DND-41 (cell line): Measurements from ENCODE around the gene LAG3.

Experiments
- CTCF ChIP-seq: IDR thresholded peaks from 2 replicates; pipeline ENCODE4 v1.5.1; 2012; ENCODE audit warnings: borderline replicate concordance, low read length, moderate library complexity, mild to moderate bottlenecking; ENCODE audit not compliant: poor library complexity, severe bottlenecking; ENCODE audit errors: extremely low read depth
- EZH2 ChIP-seq: IDR thresholded peaks from 3 replicates; pipeline ENCODE4 v1.6.1; 2012; ENCODE audit warnings: borderline replicate concordance, low read depth, mild to moderate bottlenecking, moderate library complexity, low read length, inconsistent platforms; ENCODE audit not compliant: severe bottlenecking

DNA sequence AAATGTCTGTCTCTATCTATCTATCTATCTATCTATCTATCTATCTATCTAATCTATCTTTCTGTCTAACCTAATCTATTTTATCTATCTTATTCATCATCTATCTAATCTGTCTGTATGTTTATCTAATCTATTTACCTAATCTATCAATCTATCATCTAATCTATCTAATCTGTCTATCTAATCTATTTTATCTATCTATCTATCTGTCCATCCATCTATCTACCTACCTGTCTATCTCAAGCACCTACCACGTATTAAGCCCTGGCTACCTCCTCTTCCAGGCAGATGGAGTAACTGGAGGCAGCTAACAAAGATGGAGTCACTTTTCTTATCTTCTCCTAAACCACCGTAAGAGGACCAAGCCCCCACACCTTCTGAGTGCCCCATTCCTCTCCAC, 22.8 kb downstream of the LAG3 start:
- TF ChIP-seq EZH2 (no peak), CTCF (no peak)
